Thyroid gland (tissue), 4 donors: ENCODE results near the gene RPS6KA6. TPM values are rescaled to one million over a fixed set of nuclear protein-coding genes. Genes with fewer than 3 reads are reported as not detected.

Experiments used
- DNase-seq, 2 donors: peaks; one replicate each; pipeline ENCODE4 v3.0.0-alpha.2; 2019
- H3K27ac ChIP-seq, 3 donors: fragments of 200-600 bp; sonication (generic); 1 replicate in 2 of 3; 2 replicates in 1 of 3; pipeline ENCODE4 v1.5.1; 2016 to 2019; ENCODE audit warnings: mild to moderate bottlenecking in 1 of 3, moderate library complexity in 1 of 3
- H3K27me3 ChIP-seq: fragments of 200-600 bp; sonication (generic); one replicate; pipeline ENCODE4 v1.5.1; 2019
- H3K36me3 ChIP-seq, 2 donors: fragments of 200-600 bp; sonication (generic); one replicate each; pipeline ENCODE4 v1.5.1; 2016 to 2019
- H3K4me1 ChIP-seq, 2 donors: fragments of 200-600 bp; sonication (generic); one replicate each; pipeline ENCODE4 v1.5.1; 2017 to 2019
- H3K4me3 ChIP-seq, 3 donors: fragments of 200-600 bp; sonication (generic); replicated peaks in 1 of 3; 1 replicate in 2 of 3; 2 replicates in 1 of 3; pipeline ENCODE4 v1.5.1; 2016; ENCODE audit warnings: mild to moderate bottlenecking in 1 of 3
- H3K9me3 ChIP-seq: fragments of 200-600 bp; sonication (generic); one replicate; pipeline ENCODE4 v1.5.1; 2017
- POLR2A ChIP-seq, 2 donors: fragments of 450-650 bp; IDR thresholded peaks; one replicate each; pipeline ENCODE4 v1.6.1; 2017; ENCODE audit warnings: antibody characterized with exemption in 2 of 2, mild to moderate bottlenecking in 2 of 2, moderate library complexity in 1 of 2
- WGBS, 2 donors: methylation state at CpG; one replicate each; pipeline ENCODE4 v1.1.5; 2017; 5-methylcytosine and 5-hydroxymethylcytosine counted together
- intact Hi-C: fragments of 100-400 bp; cut with DNase I; formaldehyde crosslinking; loops from one replicate; pipeline ENCODE4 v1.15.1; 2023
- total RNA-seq, 4 donors: library from RNA; depleted of rRNA; stranded (reverse); fragments of >200 nt; gene quantifications; one replicate each; pipeline ENCODE4 v1.2.3, GENCODE V29; 2016
- TF ChIP-seq, protein P1 (sequence below), 6 experiments: fragments of 200-600 bp in 3 of 6; fragments of 450-650 bp in 3 of 6; sonication (generic) in 3 of 6; IDR thresholded peaks; one replicate each; pipeline ENCODE4 v1.5.1; 2016 to 2019; ENCODE audit warnings: antibody characterized with exemption in 6 of 6, mild to moderate bottlenecking in 2 of 6, inconsistent platforms in 1 of 6, moderate library complexity in 1 of 6

The RPS6KA6 gene
- total RNA-seq, 4 donors from 2014 or later: 14.6 to 24.0 (median 23.0) TPM

DNA sequence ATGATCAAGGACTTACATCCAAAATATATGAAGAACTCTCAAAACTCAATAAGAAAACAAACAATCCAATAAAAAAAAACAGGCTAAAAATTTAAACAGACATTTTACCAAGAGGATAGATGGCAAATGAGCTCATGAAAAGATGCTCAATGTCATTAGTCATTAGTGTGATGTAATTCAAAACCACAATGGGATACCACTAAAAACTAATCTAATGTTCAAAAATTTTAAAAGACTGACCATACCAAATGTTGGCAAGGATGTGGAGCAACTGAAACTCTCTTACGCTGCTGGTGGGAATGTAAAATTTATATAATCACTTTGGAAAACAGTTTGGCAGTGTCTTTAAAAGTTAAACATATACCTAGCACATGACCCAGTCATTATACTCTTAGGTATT is 43.7 kb downstream of the RPS6KA6 start:
- no peak for DNase-seq
- Histone ChIP-seq H3K4me3 (no peak overlapping the region), H3K36me3 (no peaks in the 10 kb centered on the region), H3K27me3 (no peaks in the 10 kb centered on the region), H3K4me1 (no peaks in the 10 kb centered on the region), H3K27ac (no peak overlapping the region), H3K9me3 (no peaks in the 10 kb centered on the region)
- TF ChIP-seq, protein P1, sequence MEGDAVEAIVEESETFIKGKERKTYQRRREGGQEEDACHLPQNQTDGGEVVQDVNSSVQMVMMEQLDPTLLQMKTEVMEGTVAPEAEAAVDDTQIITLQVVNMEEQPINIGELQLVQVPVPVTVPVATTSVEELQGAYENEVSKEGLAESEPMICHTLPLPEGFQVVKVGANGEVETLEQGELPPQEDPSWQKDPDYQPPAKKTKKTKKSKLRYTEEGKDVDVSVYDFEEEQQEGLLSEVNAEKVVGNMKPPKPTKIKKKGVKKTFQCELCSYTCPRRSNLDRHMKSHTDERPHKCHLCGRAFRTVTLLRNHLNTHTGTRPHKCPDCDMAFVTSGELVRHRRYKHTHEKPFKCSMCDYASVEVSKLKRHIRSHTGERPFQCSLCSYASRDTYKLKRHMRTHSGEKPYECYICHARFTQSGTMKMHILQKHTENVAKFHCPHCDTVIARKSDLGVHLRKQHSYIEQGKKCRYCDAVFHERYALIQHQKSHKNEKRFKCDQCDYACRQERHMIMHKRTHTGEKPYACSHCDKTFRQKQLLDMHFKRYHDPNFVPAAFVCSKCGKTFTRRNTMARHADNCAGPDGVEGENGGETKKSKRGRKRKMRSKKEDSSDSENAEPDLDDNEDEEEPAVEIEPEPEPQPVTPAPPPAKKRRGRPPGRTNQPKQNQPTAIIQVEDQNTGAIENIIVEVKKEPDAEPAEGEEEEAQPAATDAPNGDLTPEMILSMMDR (IDR thresholded peaks at IDR 0.05): no peak
- no peak for TF ChIP-seq POLR2A (IDR thresholded peaks at IDR 0.05)
- 100% methylated on average over 1 of the region's 1 CpG for WGBS, 2 donors
- intact Hi-C loops: no loop called here

DNA sequence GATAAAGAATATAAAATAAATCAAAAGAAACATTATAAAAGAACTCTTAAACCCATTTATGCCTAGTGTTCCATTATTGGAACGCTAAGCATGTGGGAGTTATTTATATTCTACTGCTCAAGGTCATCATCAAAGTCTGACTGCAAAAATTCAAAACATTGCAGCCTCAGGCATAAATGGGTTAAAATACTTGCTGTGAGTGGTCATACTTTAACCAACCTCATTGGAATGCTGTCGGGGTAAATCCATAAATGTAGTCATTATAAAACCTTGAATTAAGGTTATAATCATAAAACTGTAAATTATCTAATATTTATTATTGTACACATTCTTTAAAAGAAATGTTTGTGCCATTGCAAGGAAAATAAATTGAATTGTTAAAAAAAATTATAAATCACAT is 55.0 kb downstream of the RPS6KA6 start:
- no peaks in the 10 kb centered on the region for H3K9me3 ChIP-seq
- no peaks in the 10 kb centered on the region for H3K27me3 ChIP-seq
- H3K36me3 ChIP-seq: no peaks in the 10 kb centered on the region
- DNase-seq: no peak
- TF ChIP-seq, protein P1 (IDR thresholded peaks at IDR 0.05): no peak
- no peak for TF ChIP-seq POLR2A (IDR thresholded peaks at IDR 0.05)
- H3K4me1 ChIP-seq: no peaks in the 10 kb centered on the region
- intact Hi-C loops: no loop called here
- WGBS, 2 donors: 87 to 89% methylated on average over 2 of the region's 2 CpGs
- H3K27ac ChIP-seq: no peak overlapping the region
- no peak overlapping the region for H3K4me3 ChIP-seq

DNA sequence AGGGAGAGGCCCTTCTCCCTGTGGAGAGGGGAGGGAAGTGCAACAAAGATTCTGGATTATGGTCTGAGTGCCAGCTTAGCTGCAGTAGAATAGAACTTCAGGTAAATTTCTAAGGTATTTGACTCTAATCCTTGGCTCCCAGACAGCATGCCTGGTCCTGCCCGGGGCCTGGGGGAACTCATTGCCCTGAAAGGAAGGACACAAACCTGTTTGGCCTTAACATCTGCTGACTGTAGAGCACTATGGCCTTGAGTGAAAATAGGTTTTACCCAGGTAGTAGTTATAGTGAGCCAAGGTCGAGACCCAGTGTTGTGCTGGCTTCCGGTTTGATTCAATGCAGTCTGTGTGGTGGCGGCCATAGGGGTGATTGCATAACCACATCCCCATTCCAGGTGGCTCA is 64.4 kb downstream of the RPS6KA6 start:
- intact Hi-C loops: no loop called here
- Histone ChIP-seq H3K4me1 (no peaks in the 10 kb centered on the region), H3K36me3 (no peaks in the 10 kb centered on the region), H3K9me3 (no peaks in the 10 kb centered on the region), H3K4me3 (no peak overlapping the region), H3K27me3 (no peaks in the 10 kb centered on the region), H3K27ac (no peak overlapping the region)
- no peak for TF ChIP-seq POLR2A (IDR thresholded peaks at IDR 0.05)
- TF ChIP-seq, protein P1 (IDR thresholded peaks at IDR 0.05): no peak
- DNase-seq: no peak
- WGBS, 2 donors: 100% methylated on average over 4 of the region's 4 CpGs

DNA sequence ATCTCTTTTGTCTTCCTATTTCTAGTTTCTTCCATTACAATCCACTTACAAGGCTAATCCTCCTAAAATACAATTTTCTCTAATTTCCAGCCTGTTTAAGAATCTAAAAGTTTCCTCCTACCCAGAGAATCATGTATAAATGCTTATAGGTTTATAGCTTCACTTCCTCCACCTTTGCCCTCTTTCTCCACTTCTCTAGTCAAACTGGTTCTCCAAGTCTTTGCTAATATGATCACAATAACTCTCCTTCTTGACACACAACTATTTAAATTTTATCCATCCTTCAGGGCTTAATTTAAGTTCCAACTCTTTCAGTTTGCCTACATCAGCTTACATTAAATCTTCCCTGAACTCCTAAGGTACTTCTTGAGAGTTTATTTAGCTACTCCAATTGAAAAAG is 69.2 kb downstream of the RPS6KA6 start:
- no peak overlapping the region for H3K27ac ChIP-seq
- no peak overlapping the region for H3K4me3 ChIP-seq
- no peaks in the 10 kb centered on the region for H3K36me3 ChIP-seq
- no peaks in the 10 kb centered on the region for H3K4me1 ChIP-seq
- no peaks in the 10 kb centered on the region for H3K27me3 ChIP-seq
- no peak for TF ChIP-seq POLR2A (IDR thresholded peaks at IDR 0.05)
- TF ChIP-seq, protein P1 (IDR thresholded peaks at IDR 0.05): no peak
- intact Hi-C loops: no loop called here
- no peaks in the 10 kb centered on the region for H3K9me3 ChIP-seq
- no peak for DNase-seq

DNA sequence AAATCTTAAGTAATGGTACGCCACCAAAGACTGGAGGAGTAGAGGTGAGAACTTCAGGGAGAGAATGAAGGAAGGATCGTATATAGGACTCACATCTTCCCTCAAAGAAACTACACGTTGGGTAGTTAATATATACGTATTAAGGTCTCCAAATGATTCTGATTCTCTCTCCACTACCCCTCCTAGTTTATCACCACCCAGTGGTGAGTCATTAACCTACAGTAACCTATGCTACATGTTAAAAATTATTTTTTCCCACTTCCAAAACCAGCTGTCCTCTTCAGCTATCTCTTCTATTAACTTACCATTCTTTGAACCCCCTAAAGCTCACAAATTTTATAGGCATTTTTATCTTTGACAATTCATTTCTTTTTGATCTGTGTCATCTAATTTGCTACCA is 69.7 kb downstream of the RPS6KA6 start:
- intact Hi-C loops: no loop called here
- WGBS, 2 donors: 94 to 96% methylated on average over 4 of the region's 4 CpGs
- Histone ChIP-seq H3K4me1 (no peaks in the 10 kb centered on the region), H3K4me3 (no peak overlapping the region), H3K27me3 (no peaks in the 10 kb centered on the region), H3K9me3 (no peaks in the 10 kb centered on the region), H3K36me3 (no peaks in the 10 kb centered on the region), H3K27ac (no peak overlapping the region)
- TF ChIP-seq, protein P1 (IDR thresholded peaks at IDR 0.05): no peak
- DNase-seq: no peak
